Measurements from ENCODE around the gene LBHD2. TPM values are rescaled to one million over a fixed set of nuclear protein-coding genes. Genes with fewer than 3 reads are reported as not detected.

LBHD2 gene
- total and polyA plus RNA-seq, 2 experiments from 2014 or later: not detected

DNA sequence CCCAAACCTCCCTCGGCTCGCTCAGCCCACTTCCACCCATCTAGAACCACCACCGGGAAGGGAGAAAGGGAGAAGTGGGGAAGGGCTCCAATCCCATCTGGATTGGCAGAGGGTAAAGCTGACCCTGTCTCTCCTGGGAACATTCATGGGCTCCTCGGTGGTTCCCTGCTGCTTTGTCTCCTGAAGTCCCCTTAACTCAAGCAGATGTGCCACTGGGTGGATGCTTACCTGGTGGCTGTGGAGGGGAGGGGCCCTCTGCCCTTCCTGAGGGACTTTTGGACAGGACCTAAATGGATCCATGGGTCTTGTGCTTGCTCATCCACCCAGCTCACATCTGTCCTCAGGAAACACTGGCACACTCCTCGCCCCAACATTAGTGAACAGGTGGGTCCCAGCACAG lies 24.5 kb upstream of the LBHD2 start:
- H3K27ac Mint-ChIP-seq: no peak overlapping the region

More for the DNA sequence above, 24.5 kb upstream of the LBHD2 start:
- DNase-seq (ENCODE audit: low spot score) (no peak), ATAC-seq (no peak)
- Histone ChIP-seq H2AFZ (no peak overlapping the region), H3K79me2 (replicated peaks; ENCODE audit: insufficient read depth) (peaks cover 18% of the 10 kb centered on the region), H4K20me1 (replicated peaks; ENCODE audit: insufficient read depth) (peaks cover 19% of the 10 kb centered on the region), H3K9me2 (ENCODE audit: insufficient read depth) (no peaks in the 10 kb centered on the region), H3K4me2 (no peak overlapping the region), H3K36me3 (ENCODE audit: insufficient read depth) (no peaks in the 10 kb centered on the region), H3K4me3 (no peak overlapping the region), H3K27me3 (ENCODE audit: insufficient read depth) (no peaks in the 10 kb centered on the region), H3K27ac (ENCODE audit: low read depth) (no peak overlapping the region), H3F3A (replicated peaks; ENCODE audit: low read depth) (0 out of 2 replicates have a peak, but pooled peaks cover 7% of the 10 kb centered on the region), H3K4me1 (ENCODE audit: insufficient read depth) (peaks cover 14% of the 10 kb centered on the region)
- Mint-ChIP-seq H3K36me3 (ENCODE audit: low read depth) (peaks cover 4% of the 10 kb centered on the region; the same call in 1 of the 3 replicates), H3K27me3 (ENCODE audit: insufficient read depth, low read depth, poor library complexity) (peaks cover 8% of the 10 kb centered on the region), H3K4me1 (peaks cover 24% of the 10 kb centered on the region), H3K9me3 (no peaks in the 10 kb centered on the region), H3K4me3 (no peak overlapping the region)
- TF ChIP-seq, protein P1, sequence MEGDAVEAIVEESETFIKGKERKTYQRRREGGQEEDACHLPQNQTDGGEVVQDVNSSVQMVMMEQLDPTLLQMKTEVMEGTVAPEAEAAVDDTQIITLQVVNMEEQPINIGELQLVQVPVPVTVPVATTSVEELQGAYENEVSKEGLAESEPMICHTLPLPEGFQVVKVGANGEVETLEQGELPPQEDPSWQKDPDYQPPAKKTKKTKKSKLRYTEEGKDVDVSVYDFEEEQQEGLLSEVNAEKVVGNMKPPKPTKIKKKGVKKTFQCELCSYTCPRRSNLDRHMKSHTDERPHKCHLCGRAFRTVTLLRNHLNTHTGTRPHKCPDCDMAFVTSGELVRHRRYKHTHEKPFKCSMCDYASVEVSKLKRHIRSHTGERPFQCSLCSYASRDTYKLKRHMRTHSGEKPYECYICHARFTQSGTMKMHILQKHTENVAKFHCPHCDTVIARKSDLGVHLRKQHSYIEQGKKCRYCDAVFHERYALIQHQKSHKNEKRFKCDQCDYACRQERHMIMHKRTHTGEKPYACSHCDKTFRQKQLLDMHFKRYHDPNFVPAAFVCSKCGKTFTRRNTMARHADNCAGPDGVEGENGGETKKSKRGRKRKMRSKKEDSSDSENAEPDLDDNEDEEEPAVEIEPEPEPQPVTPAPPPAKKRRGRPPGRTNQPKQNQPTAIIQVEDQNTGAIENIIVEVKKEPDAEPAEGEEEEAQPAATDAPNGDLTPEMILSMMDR (conservative IDR thresholded peaks at IDR 0.05; ENCODE audit: low read depth in 2 of 2): no peak
- TF ChIP-seq, protein P2, sequence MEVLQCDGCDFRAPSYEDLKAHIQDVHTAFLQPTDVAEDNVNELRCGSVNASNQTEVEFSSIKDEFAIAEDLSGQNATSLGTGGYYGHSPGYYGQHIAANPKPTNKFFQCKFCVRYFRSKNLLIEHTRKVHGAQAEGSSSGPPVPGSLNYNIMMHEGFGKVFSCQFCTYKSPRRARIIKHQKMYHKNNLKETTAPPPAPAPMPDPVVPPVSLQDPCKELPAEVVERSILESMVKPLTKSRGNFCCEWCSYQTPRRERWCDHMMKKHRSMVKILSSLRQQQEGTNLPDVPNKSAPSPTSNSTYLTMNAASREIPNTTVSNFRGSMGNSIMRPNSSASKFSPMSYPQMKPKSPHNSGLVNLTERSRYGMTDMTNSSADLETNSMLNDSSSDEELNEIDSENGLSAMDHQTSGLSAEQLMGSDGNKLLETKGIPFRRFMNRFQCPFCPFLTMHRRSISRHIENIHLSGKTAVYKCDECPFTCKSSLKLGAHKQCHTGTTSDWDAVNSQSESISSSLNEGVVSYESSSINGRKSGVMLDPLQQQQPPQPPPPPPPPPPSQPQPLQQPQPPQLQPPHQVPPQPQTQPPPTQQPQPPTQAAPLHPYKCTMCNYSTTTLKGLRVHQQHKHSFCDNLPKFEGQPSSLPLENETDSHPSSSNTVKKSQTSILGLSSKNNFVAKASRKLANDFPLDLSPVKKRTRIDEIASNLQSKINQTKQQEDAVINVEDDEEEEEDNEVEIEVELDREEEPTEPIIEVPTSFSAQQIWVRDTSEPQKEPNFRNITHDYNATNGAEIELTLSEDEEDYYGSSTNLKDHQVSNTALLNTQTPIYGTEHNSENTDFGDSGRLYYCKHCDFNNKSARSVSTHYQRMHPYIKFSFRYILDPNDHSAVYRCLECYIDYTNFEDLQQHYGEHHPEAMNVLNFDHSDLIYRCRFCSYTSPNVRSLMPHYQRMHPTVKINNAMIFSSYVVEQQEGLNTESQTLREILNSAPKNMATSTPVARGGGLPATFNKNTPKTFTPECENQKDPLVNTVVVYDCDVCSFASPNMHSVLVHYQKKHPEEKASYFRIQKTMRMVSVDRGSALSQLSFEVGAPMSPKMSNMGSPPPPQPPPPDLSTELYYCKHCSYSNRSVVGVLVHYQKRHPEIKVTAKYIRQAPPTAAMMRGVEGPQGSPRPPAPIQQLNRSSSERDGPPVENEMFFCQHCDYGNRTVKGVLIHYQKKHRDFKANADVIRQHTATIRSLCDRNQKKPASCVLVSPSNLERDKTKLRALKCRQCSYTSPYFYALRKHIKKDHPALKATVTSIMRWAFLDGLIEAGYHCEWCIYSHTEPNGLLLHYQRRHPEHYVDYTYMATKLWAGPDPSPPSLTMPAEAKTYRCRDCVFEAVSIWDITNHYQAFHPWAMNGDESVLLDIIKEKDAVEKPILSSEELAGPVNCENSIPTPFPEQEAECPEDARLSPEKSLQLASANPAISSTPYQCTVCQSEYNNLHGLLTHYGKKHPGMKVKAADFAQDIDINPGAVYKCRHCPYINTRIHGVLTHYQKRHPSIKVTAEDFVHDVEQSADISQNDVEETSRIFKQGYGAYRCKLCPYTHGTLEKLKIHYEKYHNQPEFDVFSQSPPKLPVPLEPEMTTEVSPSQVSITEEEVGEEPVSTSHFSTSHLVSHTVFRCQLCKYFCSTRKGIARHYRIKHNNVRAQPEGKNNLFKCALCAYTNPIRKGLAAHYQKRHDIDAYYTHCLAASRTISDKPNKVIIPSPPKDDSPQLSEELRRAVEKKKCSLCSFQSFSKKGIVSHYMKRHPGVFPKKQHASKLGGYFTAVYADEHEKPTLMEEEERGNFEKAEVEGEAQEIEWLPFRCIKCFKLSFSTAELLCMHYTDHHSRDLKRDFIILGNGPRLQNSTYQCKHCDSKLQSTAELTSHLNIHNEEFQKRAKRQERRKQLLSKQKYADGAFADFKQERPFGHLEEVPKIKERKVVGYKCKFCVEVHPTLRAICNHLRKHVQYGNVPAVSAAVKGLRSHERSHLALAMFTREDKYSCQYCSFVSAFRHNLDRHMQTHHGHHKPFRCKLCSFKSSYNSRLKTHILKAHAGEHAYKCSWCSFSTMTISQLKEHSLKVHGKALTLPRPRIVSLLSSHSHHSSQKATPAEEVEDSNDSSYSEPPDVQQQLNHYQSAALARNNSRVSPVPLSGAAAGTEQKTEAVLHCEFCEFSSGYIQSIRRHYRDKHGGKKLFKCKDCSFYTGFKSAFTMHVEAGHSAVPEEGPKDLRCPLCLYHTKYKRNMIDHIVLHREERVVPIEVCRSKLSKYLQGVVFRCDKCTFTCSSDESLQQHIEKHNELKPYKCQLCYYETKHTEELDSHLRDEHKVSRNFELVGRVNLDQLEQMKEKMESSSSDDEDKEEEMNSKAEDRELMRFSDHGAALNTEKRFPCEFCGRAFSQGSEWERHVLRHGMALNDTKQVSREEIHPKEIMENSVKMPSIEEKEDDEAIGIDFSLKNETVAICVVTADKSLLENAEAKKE (CRISPR knock-in tag; IDR thresholded peaks at IDR 0.05): no peak
- TF ChIP-seq CREB1 (CRISPR knock-in tag; IDR thresholded peaks at IDR 0.05; ENCODE audit: low read depth): no peak
- no peak for TF ChIP-seq JUNB (IDR thresholded peaks at IDR 0.05; ENCODE audit: unreplicated experiment)
- TF ChIP-seq, protein P3, sequence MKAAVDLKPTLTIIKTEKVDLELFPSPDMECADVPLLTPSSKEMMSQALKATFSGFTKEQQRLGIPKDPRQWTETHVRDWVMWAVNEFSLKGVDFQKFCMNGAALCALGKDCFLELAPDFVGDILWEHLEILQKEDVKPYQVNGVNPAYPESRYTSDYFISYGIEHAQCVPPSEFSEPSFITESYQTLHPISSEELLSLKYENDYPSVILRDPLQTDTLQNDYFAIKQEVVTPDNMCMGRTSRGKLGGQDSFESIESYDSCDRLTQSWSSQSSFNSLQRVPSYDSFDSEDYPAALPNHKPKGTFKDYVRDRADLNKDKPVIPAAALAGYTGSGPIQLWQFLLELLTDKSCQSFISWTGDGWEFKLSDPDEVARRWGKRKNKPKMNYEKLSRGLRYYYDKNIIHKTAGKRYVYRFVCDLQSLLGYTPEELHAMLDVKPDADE (IDR thresholded peaks at IDR 0.05): no peak
- no peak for TF ChIP-seq ZNF114 (CRISPR knock-in tag; IDR thresholded peaks at IDR 0.05)
- no peak for TF ChIP-seq EZH2phosphoT487 (IDR thresholded peaks at IDR 0.05; ENCODE audit: unreplicated experiment)
- no peak for TF ChIP-seq NANOG (IDR thresholded peaks at IDR 0.05; ENCODE audit: borderline replicate concordance)
- TF ChIP-seq STAT1 (IDR thresholded peaks at IDR 0.05; ENCODE audit: unreplicated experiment): no peak
- no peak for TF ChIP-seq POLR2AphosphoS5 (IDR thresholded peaks at IDR 0.05; ENCODE audit: low read depth)
- TF ChIP-seq ZNF331 (CRISPR knock-in tag; IDR thresholded peaks at IDR 0.05; ENCODE audit: low read depth): no peak
- TF ChIP-seq EZH2 (IDR thresholded peaks at IDR 0.05; ENCODE audit: low read depth, unreplicated experiment): no peak
- TF ChIP-seq, protein P4, sequence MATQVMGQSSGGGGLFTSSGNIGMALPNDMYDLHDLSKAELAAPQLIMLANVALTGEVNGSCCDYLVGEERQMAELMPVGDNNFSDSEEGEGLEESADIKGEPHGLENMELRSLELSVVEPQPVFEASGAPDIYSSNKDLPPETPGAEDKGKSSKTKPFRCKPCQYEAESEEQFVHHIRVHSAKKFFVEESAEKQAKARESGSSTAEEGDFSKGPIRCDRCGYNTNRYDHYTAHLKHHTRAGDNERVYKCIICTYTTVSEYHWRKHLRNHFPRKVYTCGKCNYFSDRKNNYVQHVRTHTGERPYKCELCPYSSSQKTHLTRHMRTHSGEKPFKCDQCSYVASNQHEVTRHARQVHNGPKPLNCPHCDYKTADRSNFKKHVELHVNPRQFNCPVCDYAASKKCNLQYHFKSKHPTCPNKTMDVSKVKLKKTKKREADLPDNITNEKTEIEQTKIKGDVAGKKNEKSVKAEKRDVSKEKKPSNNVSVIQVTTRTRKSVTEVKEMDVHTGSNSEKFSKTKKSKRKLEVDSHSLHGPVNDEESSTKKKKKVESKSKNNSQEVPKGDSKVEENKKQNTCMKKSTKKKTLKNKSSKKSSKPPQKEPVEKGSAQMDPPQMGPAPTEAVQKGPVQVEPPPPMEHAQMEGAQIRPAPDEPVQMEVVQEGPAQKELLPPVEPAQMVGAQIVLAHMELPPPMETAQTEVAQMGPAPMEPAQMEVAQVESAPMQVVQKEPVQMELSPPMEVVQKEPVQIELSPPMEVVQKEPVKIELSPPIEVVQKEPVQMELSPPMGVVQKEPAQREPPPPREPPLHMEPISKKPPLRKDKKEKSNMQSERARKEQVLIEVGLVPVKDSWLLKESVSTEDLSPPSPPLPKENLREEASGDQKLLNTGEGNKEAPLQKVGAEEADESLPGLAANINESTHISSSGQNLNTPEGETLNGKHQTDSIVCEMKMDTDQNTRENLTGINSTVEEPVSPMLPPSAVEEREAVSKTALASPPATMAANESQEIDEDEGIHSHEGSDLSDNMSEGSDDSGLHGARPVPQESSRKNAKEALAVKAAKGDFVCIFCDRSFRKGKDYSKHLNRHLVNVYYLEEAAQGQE (IDR thresholded peaks at IDR 0.05; ENCODE audit: unreplicated experiment): no peak

Measured in GM23338 (cell line).